Skeletal muscle tissue (tissue), 4 donors: ENCODE data around the gene PRSS53. TPM values are rescaled to one million over a fixed set of nuclear protein-coding genes. Genes with fewer than 3 reads are reported as not detected.
A peak's percentile ranks its signal among the peaks of the same experiment; 100 is the strongest.

Source experiments
- H3K27ac ChIP-seq: one replicate; pipeline ENCODE4 v1.7.0; 2013; ENCODE audit warnings: mild to moderate bottlenecking, low read depth, low read length, inconsistent platforms
- H3K27me3 ChIP-seq, 3 donors: one replicate each; pipeline ENCODE4 v1.7.0; 2013; ENCODE audit warnings: low read length in 3 of 3; ENCODE audit not compliant: control insufficient read depth in 3 of 3, insufficient read depth in 3 of 3
- H3K36me3 ChIP-seq, 3 donors: one replicate each; pipeline ENCODE4 v1.7.0; 2013; ENCODE audit warnings: low read length in 3 of 3; ENCODE audit not compliant: control insufficient read depth in 3 of 3, insufficient read depth in 3 of 3
- H3K4me1 ChIP-seq, 3 donors: one replicate each; pipeline ENCODE4 v1.7.0; 2013; ENCODE audit warnings: low read length in 3 of 3, mild to moderate bottlenecking in 3 of 3; ENCODE audit not compliant: control insufficient read depth in 3 of 3, insufficient read depth in 3 of 3
- H3K4me3 ChIP-seq, 3 donors: one replicate each; pipeline ENCODE4 v1.7.0; 2013; ENCODE audit warnings: low read length in 3 of 3
- H3K9ac ChIP-seq, 3 donors: one replicate each; pipeline ENCODE4 v1.7.0; 2013; ENCODE audit warnings: low read length in 3 of 3, mild to moderate bottlenecking in 3 of 3, moderate library complexity in 2 of 3, low read depth in 1 of 3
- H3K9me3 ChIP-seq, 3 donors: one replicate each; pipeline ENCODE4 v1.7.0; 2013; ENCODE audit warnings: low read length in 3 of 3; ENCODE audit not compliant: control insufficient read depth in 3 of 3
- total RNA-seq: library from RNA; depleted of rRNA; stranded (reverse); fragments of >200 nt; gene quantifications from one replicate; pipeline ENCODE4 v1.2.3, GENCODE V29; 2014
- donor health status: Osteomylitis.

PRSS53 gene
- total RNA-seq, 1 donor from 2014 or later = 2.6 TPM

GRCh38 chr16:31084584-31085302 lies 4.0 kb downstream of the PRSS53 start:
- H3K9me3 ChIP-seq = no peaks in the 10 kb centered on the region
- peaks cover 31 to 50% (median 36%) of the 10 kb centered on the region in 3 donors for H3K36me3 ChIP-seq
- no peaks in the 10 kb centered on the region for H3K27me3 ChIP-seq
- H3K4me1 ChIP-seq = peaks cover 5 to 6% (median 5%) of the 10 kb centered on the region in 3 donors
- no peak overlapping the region for H3K4me3 ChIP-seq
- H3K9ac ChIP-seq = no peak overlapping the region
- H3K27ac ChIP-seq = no peak overlapping the region

- Histone ChIP-seq H3K36me3 (peaks cover 36 to 54% (median 43%) of the 10 kb centered on the region in 3 donors), H3K4me3 (no peak overlapping the region), H3K27ac (no peak overlapping the region), H3K27me3 (no peaks in the 10 kb centered on the region), H3K9ac (no peak overlapping the region), H3K9me3 (no peaks in the 10 kb centered on the region), H3K4me1 (peaks cover 5 to 6% (median 5%) of the 10 kb centered on the region in 3 donors)
Observed at GRCh38 chr16:31083981-31084380, 4.8 kb downstream of the PRSS53 start.

GRCh38 chr16:31083556-31083955 lies 5.2 kb downstream of the PRSS53 start:
- H3K4me3 ChIP-seq = no peak overlapping the region
- peaks cover 5 to 6% (median 5%) of the 10 kb centered on the region in 3 donors for H3K4me1 ChIP-seq
- no peak overlapping the region for H3K27ac ChIP-seq
- H3K27me3 ChIP-seq = no peaks in the 10 kb centered on the region
- H3K36me3 ChIP-seq = peaks cover 39 to 57% (median 45%) of the 10 kb centered on the region in 3 donors
- no peaks in the 10 kb centered on the region for H3K9me3 ChIP-seq
- peak overlapping the region in 1 of 3 donors; percentile 3 for H3K9ac ChIP-seq

GRCh38 chr16:31083081-31083480 lies 5.7 kb downstream of the PRSS53 start:
- no peaks in the 10 kb centered on the region for H3K9me3 ChIP-seq
- no peaks in the 10 kb centered on the region for H3K27me3 ChIP-seq
- H3K4me1 ChIP-seq = peaks cover 5 to 6% (median 5%) of the 10 kb centered on the region in 3 donors
- no peak overlapping the region for H3K27ac ChIP-seq
- H3K4me3 ChIP-seq = no peak overlapping the region
- H3K36me3 ChIP-seq = peaks cover 44 to 58% (median 47%) of the 10 kb centered on the region in 3 donors
- H3K9ac ChIP-seq = no peak overlapping the region

- Histone ChIP-seq H3K4me3 (no peak overlapping the region), H3K9ac (peak overlapping the region in 1 of 3 donors; percentile 25), H3K27me3 (no peaks in the 10 kb centered on the region), H3K4me1 (peaks cover 5 to 6% (median 5%) of the 10 kb centered on the region in 3 donors), H3K9me3 (no peaks in the 10 kb centered on the region), H3K36me3 (peaks cover 49 to 64% (median 52%) of the 10 kb centered on the region in 3 donors), H3K27ac (no peak overlapping the region)
Observed at GRCh38 chr16:31082368-31083045, 6.2 kb downstream of the PRSS53 start.

GRCh38 chr16:31081428-31082351 lies 7.1 kb downstream of the PRSS53 start:
- no peaks in the 10 kb centered on the region for H3K9me3 ChIP-seq
- no peak overlapping the region for H3K9ac ChIP-seq
- H3K4me3 ChIP-seq = no peak overlapping the region
- H3K4me1 ChIP-seq = peaks cover 5 to 6% (median 5%) of the 10 kb centered on the region in 3 donors
- no peak overlapping the region for H3K27ac ChIP-seq
- H3K27me3 ChIP-seq = no peaks in the 10 kb centered on the region
- peaks cover 58 to 68% (median 61%) of the 10 kb centered on the region in 3 donors for H3K36me3 ChIP-seq

GRCh38 chr16:31080756-31081419 lies 7.9 kb downstream of the PRSS53 start:
- Histone ChIP-seq H3K9me3 (no peaks in the 10 kb centered on the region), H3K9ac (peak overlapping the region in 1 of 3 donors; percentile 25), H3K27ac (no peak overlapping the region), H3K36me3 (peaks cover 65 to 72% (median 65%) of the 10 kb centered on the region in 3 donors), H3K27me3 (no peaks in the 10 kb centered on the region), H3K4me3 (no peak overlapping the region), H3K4me1 (peaks cover 5 to 9% (median 6%) of the 10 kb centered on the region in 3 donors)

GRCh38 chr16:31080035-31080629 lies 8.6 kb downstream of the PRSS53 start:
- H3K9me3 ChIP-seq = no peaks in the 10 kb centered on the region
- peaks cover 64 to 69% (median 65%) of the 10 kb centered on the region in 3 donors for H3K36me3 ChIP-seq
- H3K9ac ChIP-seq = peak overlapping the region in 1 of 3 donors; percentile 25
- peaks cover 7 to 15% (median 10%) of the 10 kb centered on the region in 3 donors for H3K4me1 ChIP-seq
- H3K27ac ChIP-seq = no peak overlapping the region
- no peaks in the 10 kb centered on the region for H3K27me3 ChIP-seq
- H3K4me3 ChIP-seq = no peak overlapping the region
